Psoas muscle (tissue), 8 donors: ENCODE results near the gene CAV2. TPM values are rescaled to one million over a fixed set of nuclear protein-coding genes. Genes with fewer than 3 reads are reported as not detected.

ENCODE experiments used
- ATAC-seq, 4 donors: fragments of 200-7000 bp; cut with Tn5 transposase; one replicate each; pipeline ENCODE4 v1.9.1; 2020; ENCODE audit warnings: moderate library complexity in 3 of 4, mild to moderate bottlenecking in 2 of 4
- DNase-seq, 2 donors: peaks; one replicate each; pipeline ENCODE4 v3.0.0-alpha.2; 2020
- H3K27ac ChIP-seq: fragments of 200-600 bp; one replicate; pipeline ENCODE4 v1.8.0; 2022
- H3K27me3 ChIP-seq, 3 donors: fragments of 200-600 bp in 1 of 3; one replicate each; pipeline versions ENCODE4 v1.6.1 to v1.8.0; 2013 to 2022; ENCODE audit warnings: low read length in 2 of 3, mild to moderate bottlenecking in 2 of 3, moderate library complexity in 1 of 3; ENCODE audit not compliant: insufficient read depth in 3 of 3
- H3K36me3 ChIP-seq, 2 donors: fragments of 200-600 bp in 1 of 2; one replicate each; pipeline versions ENCODE4 v1.6.1 to v1.8.0; 2013 to 2022; ENCODE audit warnings: low read depth in 1 of 2, mild to moderate bottlenecking in 1 of 2, moderate library complexity in 1 of 2; ENCODE audit not compliant: insufficient read depth in 1 of 2
- H3K4me1 ChIP-seq: fragments of 200-600 bp; one replicate; pipeline ENCODE4 v1.8.0; 2022
- H3K4me3 ChIP-seq: fragments of 200-600 bp; one replicate; pipeline ENCODE4 v1.8.0; 2022; ENCODE audit warnings: mild to moderate bottlenecking
- H3K9me3 ChIP-seq: fragments of 200-600 bp; one replicate; pipeline ENCODE4 v1.8.0; 2022
- WGBS, 3 donors: extraction: QIAGEN DNeasy Blood & Tissue Kit; methylation state at CpG; one replicate each; pipeline versions ENCODE4 v1.1.6 to v1.1.7; 2013; 5-methylcytosine and 5-hydroxymethylcytosine counted together
- intact Hi-C, 2 donors: fragments of 100-400 bp; cut with DNase I; formaldehyde crosslinking; loops; one replicate each; pipeline versions ENCODE4 v1.11.0 to v1.14.2; 2022
- polyA plus RNA-seq, 3 donors: library from polyadenylated mRNA; stranded (reverse); fragments of 200-250 nt; gene quantifications; one replicate each; pipeline ENCODE4 v1.2.3, GENCODE V29; 2013
- total RNA-seq, 4 donors: library from RNA; stranded (reverse); fragmentation: NEBNext Ultra II Directional in 2 of 4; extraction: Animal tissue kit (Norgen Biotek cat#: 25700) in 2 of 4; gene quantifications; one replicate each; pipeline versions ENCODE4 v1.2.1 to v1.2.4, GENCODE V29; 2021 to 2023
- TF ChIP-seq, protein P1 (sequence below): fragments of 200-600 bp; IDR thresholded peaks from one replicate; pipeline ENCODE4 v1.8.0; 2022; ENCODE audit warnings: antibody characterized with exemption
- donor health status: healthy with polysubstance abuse.
- donor health status: DM: no; HTN: no; CAD: no; lungs with moderate emphysema.
- donor health status: Bipolar disorder and iron deficiency.
- donor health status: healthy.
- donor health status: DM: yes; HTN: yes; CAD: no.
- donor health status: DM: no; HTN: no; CAD: no.
- donor health status: DM: no; HTN: no; CAD: no.
- donor health status: DM: yes; HTN: yes; CAD: no.

CAV2 gene
- total and polyA plus RNA-seq, 7 donors, result 10.9 to 20.1 (median 15.7) TPM

DNA sequence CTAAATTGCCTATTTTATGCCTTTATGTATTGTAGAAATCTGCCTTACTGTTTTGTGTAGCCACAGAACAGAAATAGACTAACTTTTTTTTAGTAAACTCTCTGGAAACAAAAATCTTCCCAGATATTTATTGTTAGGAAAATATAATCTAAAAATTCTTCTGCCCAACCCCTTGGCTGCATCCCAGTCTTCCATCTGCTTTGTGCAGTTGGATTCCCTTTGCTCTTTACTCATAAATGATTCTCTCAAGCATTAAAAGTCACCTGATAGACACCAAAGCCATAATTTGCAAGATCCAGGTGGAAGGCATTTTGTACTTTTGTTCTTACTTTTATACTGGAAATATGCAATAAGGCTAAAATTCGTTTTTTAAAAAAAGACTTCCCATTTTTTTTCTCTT, 6.1 kb upstream of the CAV2 start:
- H3K36me3 ChIP-seq, result no peaks in the 10 kb centered on the region
- TF ChIP-seq, protein P1, sequence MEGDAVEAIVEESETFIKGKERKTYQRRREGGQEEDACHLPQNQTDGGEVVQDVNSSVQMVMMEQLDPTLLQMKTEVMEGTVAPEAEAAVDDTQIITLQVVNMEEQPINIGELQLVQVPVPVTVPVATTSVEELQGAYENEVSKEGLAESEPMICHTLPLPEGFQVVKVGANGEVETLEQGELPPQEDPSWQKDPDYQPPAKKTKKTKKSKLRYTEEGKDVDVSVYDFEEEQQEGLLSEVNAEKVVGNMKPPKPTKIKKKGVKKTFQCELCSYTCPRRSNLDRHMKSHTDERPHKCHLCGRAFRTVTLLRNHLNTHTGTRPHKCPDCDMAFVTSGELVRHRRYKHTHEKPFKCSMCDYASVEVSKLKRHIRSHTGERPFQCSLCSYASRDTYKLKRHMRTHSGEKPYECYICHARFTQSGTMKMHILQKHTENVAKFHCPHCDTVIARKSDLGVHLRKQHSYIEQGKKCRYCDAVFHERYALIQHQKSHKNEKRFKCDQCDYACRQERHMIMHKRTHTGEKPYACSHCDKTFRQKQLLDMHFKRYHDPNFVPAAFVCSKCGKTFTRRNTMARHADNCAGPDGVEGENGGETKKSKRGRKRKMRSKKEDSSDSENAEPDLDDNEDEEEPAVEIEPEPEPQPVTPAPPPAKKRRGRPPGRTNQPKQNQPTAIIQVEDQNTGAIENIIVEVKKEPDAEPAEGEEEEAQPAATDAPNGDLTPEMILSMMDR, result no peak
- no peak overlapping the region for H3K4me3 ChIP-seq
- no peaks in the 10 kb centered on the region for H3K9me3 ChIP-seq
- no peaks in the 10 kb centered on the region for H3K4me1 ChIP-seq
- 68 to 76% (median 70%) methylated on average over 1 of the region's 1 CpG for WGBS, 3 donors
- H3K27ac ChIP-seq, result no peak overlapping the region
- no peak for ATAC-seq
- DNase-seq, result no peak
- H3K27me3 ChIP-seq, result no peaks in the 10 kb centered on the region
- intact Hi-C loops, result no loop called here

DNA sequence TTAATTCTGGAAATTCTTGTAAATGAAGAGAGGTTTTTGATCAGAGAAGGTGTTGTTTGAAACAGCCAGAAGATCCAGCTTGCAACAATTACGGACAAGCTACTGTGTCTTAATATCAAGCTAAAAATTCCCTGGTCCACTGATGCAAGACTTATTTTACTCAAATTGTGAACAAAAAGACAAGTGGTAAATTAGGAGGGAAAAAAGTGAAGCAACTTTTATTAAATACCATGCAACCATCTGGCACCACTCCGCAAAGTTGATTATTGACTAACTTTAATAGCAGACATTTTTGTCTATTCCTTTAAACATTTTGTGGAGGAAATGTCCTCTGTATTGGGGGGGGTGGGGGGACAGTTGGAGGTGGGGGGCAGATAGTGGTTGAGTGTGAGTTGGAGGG, 5.1 kb upstream of the CAV2 start:
- no peaks in the 10 kb centered on the region for H3K36me3 ChIP-seq
- TF ChIP-seq, protein P1, result no peak
- H3K9me3 ChIP-seq, result no peaks in the 10 kb centered on the region
- no peak overlapping the region for H3K27ac ChIP-seq
- 94 to 99% (median 96%) methylated on average over 2 of the region's 2 CpGs for WGBS, 3 donors
- H3K4me1 ChIP-seq, result no peaks in the 10 kb centered on the region
- H3K27me3 ChIP-seq, result no peaks in the 10 kb centered on the region
- ATAC-seq (no peak), DNase-seq (no peak)
- intact Hi-C loops, result no loop called here
- no peak overlapping the region for H3K4me3 ChIP-seq

DNA sequence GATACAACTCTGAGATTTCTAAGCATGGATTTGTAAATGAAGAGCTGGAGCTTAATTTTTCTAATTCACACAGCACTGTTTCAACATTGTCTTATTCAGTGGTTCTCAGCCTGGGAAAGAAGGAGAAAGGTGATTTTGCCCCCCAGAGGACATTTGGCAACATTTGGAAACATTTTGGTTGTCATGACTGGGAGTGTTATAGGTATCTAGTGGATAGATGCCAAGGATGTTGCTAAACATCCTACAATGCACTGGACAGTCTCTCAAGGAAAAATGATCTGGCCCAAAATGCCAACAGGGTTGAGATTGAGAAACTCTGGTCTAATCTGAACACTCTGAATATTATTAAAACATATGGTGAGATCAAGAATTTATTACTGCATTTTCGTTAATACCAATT, 3.8 kb upstream of the CAV2 start:
- Histone ChIP-seq H3K27ac (no peak overlapping the region), H3K36me3 (no peaks in the 10 kb centered on the region), H3K27me3 (peaks cover 0 to 5% (median 0%) of the 10 kb centered on the region in 3 donors), H3K9me3 (no peaks in the 10 kb centered on the region), H3K4me1 (no peaks in the 10 kb centered on the region), H3K4me3 (no peak overlapping the region)
- no peak for ATAC-seq
- intact Hi-C loops, result no loop called here
- TF ChIP-seq, protein P1, result no peak
- 88 to 90% (median 89%) methylated on average over 1 of the region's 1 CpG for WGBS, 3 donors
- DNase-seq, result no peak

DNA sequence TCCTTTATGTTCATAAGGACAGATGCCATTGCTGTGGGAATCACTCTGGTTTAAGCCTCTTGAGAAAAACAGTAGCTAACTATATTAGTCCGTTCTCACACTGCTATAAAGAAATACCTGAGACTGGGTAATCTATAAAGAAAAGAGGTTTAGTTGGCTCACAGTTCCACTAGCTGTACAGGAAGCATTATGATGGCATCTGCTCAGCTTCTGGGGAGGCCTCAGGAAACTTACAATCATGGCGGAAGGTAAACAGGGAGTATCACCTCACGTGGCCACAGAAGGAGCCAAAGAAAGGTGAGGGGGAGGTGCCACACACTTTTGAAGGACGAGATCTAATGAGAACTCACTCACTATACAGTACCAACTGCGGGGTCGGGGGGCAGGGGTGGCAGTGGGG, 2.9 kb upstream of the CAV2 start:
- no peak overlapping the region for H3K27ac ChIP-seq
- peaks cover 0 to 14% (median 0%) of the 10 kb centered on the region in 3 donors for H3K27me3 ChIP-seq
- H3K9me3 ChIP-seq, result no peaks in the 10 kb centered on the region
- ATAC-seq (no peak), DNase-seq (no peak)
- intact Hi-C loops, result no loop called here
- no peaks in the 10 kb centered on the region for H3K4me1 ChIP-seq
- no peaks in the 10 kb centered on the region for H3K36me3 ChIP-seq
- TF ChIP-seq, protein P1, result no peak
- WGBS, 3 donors, result 95 to 98% (median 96%) methylated on average over 6 of the region's 6 CpGs
- no peak overlapping the region for H3K4me3 ChIP-seq

DNA sequence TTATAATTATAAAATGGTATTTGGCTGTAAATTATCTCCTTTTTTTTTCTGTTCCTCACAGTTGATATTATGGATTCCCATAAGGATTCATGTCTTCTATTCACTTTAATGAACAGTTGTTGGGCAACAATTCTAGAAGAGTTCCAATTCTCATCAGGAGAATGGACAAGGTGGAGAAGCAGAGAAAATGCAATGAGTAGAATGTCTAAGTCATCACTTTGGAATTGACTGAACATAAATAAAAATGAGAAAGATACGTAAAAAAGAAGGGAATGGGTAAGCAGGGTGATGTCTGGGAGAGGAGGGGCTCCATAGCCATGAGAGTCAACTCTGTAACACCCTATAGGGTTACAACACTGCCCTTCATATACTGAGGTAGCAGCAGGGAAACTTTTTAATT, 1.8 kb upstream of the CAV2 start:
- TF ChIP-seq, protein P1, result no peak
- no peak for ATAC-seq
- Histone ChIP-seq H3K9me3 (no peaks in the 10 kb centered on the region), H3K27ac (no peak overlapping the region), H3K4me1 (no peaks in the 10 kb centered on the region), H3K4me3 (no peak overlapping the region), H3K27me3 (peaks cover 0 to 17% (median 0%) of the 10 kb centered on the region in 3 donors), H3K36me3 (no peaks in the 10 kb centered on the region)
- 59 to 96% (median 69%) methylated on average over 1 of the region's 1 CpG for WGBS, 3 donors
- no peak for DNase-seq
- intact Hi-C loops, result no loop called here
